ENCODE results near the gene METTL14.

DNA sequence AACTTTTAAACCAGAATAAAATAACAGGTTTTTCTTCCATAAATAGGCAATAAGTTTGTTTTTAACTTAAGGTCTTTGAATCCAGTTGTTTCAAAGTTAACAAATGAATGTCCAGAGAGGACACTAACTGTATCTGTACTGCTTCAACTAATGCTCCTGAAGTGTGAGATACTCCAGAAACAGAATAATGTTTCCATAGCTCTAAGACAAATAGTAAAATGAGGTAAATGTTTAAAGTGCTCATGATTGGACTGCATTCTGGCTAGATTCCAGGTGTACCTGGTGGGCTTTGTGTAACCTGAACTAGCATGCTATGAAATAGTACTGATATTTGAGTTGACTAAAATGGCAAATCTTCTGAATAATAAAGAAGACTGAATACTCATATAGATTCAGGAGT is 51.7 kb downstream of the METTL14 start:
- no peak for TF ChIP-seq GATA2 (IDR thresholded peaks at IDR 0.05; ENCODE audit: low read depth, low read length)
- TF ChIP-seq GATA3 (IDR thresholded peaks at IDR 0.05; ENCODE audit: low read depth, low read length): no peak
